ENCODE measurements around the gene SNX30.

The SNX30 gene

DNA sequence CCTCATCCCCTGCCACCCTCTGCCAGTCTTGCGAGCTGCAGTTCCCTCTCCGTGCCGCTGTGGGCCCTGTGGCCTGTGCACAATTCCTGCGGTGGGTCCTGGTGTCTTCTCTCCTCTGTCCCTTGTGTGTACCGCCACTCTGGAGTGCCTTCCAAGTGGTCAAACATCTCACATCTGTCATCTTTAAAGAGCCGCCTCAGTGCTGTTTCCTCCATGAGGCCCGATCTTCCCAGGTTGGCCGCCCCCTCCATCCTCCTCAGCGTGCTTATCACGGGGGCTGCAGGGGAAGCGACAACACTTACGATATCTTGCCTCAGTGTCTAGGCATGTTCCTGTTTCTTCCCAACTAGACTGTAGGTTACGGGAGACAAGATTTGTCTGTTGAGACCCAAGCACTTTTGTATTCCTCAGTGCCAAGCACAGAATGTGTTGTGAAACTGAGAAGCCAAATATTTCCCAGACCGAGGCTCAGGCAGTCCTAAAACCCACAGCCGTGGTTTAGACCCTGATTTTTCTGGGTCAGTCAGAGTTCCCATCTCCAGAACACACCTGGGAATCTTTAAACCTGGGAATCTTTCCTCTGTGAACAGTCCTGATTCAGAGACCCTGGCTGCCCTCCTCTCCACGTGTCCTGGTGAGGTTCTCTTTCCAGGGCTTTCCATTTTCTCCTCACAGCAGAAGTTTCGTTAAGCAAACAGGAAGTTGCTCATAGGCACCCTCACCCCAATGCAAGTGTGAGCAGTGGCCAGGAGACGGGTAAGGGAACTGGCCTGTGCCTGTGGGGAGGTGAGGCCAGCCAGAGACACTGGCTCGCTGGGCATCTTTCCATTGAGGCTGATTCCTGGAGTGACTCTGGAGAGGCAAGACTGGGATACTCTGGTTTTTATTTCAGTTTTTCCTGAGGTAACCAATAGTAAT, 111.3 kb downstream of the SNX30 start:
- DNase-seq, result no peak

DNA sequence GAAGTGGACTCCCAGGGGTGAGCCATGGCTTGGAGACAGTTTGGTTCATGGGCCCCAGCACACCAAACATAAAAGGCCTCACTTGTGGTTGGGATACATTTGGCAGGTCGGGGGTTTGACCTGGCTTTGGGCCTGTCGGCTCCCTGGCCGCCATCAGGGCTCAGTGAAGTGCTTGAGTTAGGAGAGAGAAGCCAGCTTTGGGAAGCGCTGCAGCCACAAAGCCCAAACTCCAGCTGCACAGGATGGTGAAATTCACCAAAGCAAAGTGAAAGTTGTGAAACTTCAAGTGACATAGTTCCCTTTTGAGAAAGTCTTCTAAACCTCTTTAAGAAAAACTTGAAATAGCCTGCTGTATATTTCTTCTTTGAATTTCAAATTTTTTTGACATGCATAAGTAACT, 112.7 kb downstream of the SNX30 start:
- DNase-seq, result no peak

DNA sequence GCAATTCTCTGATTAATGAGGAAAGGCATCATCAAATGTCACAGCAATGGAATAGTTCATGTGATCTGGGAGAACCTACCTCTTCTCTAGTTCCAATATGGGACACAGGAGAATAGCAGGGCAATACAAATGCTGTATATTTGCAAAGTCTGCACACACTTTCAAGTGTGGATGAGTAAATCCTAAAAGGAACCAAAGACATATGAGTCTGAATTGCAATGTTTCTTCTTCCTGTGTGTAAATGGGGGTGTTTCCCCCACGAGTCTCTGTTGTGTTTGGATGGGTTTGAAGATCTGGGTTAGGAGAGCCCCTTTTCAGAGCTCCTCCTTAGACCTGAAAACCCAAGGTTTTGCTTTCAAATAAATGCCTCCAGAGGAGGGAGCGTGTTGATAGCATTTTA, 113.2 kb downstream of the SNX30 start:
- DNase-seq, result no peak

DNA sequence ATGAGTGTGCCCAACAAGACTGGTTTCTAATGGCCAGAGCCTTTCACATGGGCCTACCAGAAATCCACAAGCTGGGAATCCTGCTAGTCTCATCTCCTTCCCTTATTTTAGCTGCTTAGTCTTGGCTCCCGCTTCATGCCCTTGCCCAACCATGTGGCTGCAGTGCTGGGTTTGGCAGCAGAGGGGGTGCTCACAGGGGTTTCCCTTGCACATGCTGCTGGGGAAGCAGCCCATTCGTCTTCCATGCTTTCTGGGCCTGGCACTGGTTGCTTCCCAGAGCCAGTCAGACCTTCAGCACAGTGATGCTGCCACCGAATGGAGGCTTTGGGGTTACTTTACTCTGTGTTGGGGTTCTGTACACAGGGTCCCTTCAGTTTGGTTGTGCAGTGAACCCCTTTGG, 113.8 kb downstream of the SNX30 start:
- no peak for DNase-seq

DNA sequence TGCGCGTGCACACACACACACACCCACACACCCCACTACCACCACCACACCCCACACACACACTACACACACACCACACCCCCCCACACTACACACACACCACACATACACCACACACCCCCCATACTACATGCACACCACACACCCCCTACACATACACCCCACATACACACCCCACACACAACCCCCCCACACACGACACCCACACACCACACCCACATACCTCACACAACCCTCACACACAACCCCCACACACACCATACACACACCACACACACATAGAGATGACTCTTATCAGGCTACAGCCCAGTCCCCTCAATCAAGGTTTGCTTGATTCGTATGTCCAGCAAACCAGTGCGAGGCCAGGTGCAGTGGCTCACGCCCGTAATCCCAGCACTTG, 114.4 kb downstream of the SNX30 start:
- no peak for DNase-seq

GRCh38 chr9:112866662-112867274, 116.2 kb downstream of the SNX30 start:
- no peak for DNase-seq

- DNase-seq, result peak; percentile 51
Measured at GRCh38 chr9:112867275-112867991, 116.9 kb downstream of the SNX30 start.

DNA sequence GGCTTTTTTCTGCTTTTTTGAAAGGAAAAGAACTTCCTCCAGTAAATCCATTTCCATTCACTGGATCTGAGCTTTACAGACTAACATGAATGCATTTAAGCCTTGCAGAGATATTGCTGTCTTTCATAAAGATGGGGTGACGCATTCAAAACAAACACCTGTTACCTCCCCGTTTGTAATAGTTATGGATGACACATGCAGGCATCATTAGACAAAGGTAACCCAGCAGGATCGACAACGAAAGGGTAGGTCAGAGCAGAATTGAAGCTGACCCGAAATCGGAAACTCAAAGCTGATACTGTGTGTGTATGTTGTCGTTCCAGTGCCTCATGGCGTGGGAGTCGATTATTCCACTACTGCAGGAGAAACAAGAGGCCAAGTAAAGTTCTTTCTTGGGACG, 117.9 kb downstream of the SNX30 start:
- no peak for DNase-seq

- no peak for DNase-seq
Measured at GRCh38 chr9:112869041-112869529, 118.5 kb downstream of the SNX30 start.

DNA sequence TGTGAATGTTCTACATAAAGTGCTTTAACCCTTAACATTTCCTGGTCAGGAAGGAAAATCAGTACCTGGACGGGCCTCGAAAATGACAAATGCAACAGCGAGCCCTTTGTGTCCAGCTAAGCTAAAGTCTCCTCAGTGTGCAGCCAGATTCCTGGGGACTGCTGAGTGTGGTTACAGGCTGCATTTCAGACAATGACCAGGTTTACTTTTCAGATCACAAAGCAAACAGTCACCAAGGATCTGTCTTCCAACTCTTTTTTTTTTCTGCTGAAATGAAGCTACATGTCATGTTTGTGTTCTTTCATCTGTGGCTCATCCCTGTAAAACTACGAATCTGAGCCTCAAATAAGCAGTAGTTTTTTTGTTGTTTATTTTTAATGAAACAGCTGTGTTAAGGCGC, 119.4 kb downstream of the SNX30 start:
- DNase-seq, result no peak

DNA sequence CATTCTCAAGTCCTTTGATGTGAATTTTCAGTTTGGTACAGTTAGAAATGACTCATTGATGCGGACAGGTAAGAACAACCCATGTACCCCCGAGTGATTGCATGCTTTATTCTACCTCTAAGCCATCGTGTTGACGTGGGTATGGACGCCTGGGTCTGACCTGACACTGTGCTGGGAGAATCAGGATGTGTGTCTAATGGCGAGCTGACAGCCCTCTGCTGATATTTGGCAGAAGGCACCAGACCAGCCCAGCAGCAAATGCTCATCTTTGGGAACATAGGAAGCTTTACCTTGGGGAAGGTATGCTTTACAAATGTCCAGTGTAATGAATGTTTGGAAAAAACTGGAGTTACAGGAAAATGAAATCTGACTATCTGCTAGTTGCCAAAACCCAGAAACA, 120.0 kb downstream of the SNX30 start:
- no peak for DNase-seq

- no peak for DNase-seq
Measured at GRCh38 chr9:112872019-112872418, 121.5 kb downstream of the SNX30 start.

- DNase-seq, result no peak
Measured at GRCh38 chr9:112873773-112874405, 123.3 kb downstream of the SNX30 start.

DNA sequence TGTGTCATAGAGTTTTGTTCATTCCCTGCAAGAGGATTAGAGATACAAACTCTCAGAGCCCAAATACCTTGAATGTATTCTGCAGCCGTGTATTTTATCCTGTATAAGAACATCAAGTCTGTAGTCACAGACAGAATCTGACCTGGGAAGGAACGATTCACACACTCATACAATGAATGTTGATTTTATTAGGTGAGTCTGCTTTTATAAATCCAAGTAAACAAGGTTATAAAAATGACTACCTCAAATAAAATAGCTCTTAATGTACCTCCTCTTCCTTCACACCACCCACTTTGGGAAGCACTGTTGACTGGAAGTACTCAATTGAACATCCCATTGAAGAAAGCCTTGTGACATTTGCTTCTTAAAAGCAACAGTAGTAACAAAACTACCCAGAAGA, 128.2 kb downstream of the SNX30 start:
- no peak for DNase-seq

GRCh38 chr9:112880650-112881049, 130.1 kb downstream of the SNX30 start:
- DNase-seq, result no peak

DNA sequence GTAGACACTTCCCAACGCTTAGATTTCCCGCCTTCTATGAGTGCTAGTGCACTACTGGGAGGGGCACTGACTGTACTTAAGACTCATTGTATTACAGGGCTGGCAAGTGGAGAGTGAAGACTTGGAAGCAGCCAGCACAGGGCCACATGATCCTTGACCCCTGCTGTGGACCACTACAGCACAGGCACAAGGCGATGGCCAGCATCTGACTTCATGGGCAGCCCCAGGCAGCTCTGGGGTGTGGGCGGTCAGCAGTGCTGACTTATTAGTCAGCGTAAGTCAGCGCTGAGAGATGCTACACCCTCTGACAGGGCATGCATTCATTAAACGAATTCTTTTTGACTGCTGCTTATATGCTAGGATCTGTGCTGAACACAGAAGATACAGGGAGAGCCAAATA, 130.8 kb downstream of the SNX30 start:
- DNase-seq, result no peak

DNA sequence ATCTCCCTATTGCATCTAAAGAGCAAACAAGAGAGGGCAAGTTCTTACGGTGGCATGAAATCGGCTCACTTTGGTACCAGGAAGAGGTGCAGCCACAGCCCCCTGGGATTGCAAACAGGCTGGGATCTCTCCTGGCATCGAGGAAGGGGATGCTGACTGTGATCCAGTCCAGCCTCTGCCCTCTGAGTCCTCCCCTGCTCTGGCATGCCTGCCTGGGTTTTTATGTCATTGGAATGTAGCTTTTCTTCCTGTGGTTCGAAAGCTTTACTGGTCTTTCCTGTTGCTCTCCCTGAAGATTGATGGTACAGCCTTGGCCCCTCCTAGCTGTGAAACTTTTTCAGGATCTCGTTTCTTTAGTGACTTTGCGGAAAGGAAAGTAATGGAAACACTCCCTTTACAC, 133.5 kb downstream of the SNX30 start:
- no peak for DNase-seq

- DNase-seq, result no peak
Measured at GRCh38 chr9:112884721-112885120, 134.2 kb downstream of the SNX30 start.

DNA sequence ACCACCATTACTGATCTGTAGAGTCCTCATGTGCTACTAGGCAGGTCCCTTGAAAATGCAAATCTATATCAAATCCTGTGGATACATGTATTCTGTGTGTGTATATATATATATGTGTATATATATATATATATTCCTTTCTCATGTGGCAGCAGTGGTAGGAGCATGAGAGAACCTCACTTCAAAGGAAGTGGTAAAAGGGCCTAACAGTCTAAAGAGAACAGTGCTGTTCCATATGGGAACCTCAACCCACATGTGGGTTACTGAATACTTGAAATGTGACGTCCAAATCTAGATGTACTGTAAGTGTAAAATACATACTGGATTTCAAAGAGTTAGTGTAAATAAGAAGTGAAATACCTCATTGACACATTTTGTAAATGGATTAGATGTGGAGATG, 134.8 kb downstream of the SNX30 start:
- no peak for DNase-seq

- no peak for DNase-seq
Measured at GRCh38 chr9:112886351-112886750, 135.8 kb downstream of the SNX30 start.

DNA sequence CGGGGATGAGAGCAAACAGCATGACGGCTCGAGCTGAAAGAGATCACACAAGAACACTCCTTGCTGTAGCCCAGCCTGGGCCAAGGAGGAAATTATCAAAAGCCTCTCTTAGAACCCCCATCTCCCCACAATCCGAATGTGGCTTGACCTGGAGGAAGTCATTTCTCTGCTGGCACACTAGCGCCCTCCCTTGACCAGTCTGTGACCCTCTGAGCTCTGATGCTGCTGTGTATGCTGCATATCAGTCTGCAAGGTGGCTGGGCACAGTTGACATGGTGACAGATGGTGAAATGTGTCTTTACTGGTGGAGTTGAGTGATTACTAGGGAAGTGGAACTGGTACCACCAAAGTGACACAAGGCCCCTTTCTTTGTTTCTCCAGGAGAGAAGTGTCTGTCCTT, 136.8 kb downstream of the SNX30 start:
- no peak for DNase-seq

- DNase-seq, result no peak
Measured at GRCh38 chr9:112890106-112891081, 139.8 kb downstream of the SNX30 start, which contains the start of gene SLC46A2. Gene SLC46A2 (minus strand): TSS chr9:112890876. CDS start chr9:112890681, 195 bp downstream.

Measured in activated CD4-positive, alpha-beta T cell treated with anti-CD3 and anti-CD28 coated beads, Interleukin-2, amount 50 U/mL, for 16 hours (primary cell).